Mesenteric fat pad (tissue), 1 donor: ENCODE data around the gene POU6F2. TPM values are rescaled to one million over a fixed set of nuclear protein-coding genes. Genes with fewer than 3 reads are reported as not detected.

Experiments
- DNase-seq: peaks from one replicate; pipeline ENCODE4 v3.0.0-alpha.2; 2020; ENCODE audit warnings: low spot score
- total RNA-seq: library from RNA; stranded (reverse); fragmentation: NEBNext Ultra II Directional; extraction: Animal tissue kit (Norgen Biotek cat#: 25700); gene quantifications from one replicate; pipeline ENCODE4 v1.2.1, GENCODE V29; 2021
- donor health status: DM: yes; HTN: yes; CAD: no.

POU6F2 gene
- total RNA-seq, 1 donor from 2014 or later = 0.39 TPM

DNA sequence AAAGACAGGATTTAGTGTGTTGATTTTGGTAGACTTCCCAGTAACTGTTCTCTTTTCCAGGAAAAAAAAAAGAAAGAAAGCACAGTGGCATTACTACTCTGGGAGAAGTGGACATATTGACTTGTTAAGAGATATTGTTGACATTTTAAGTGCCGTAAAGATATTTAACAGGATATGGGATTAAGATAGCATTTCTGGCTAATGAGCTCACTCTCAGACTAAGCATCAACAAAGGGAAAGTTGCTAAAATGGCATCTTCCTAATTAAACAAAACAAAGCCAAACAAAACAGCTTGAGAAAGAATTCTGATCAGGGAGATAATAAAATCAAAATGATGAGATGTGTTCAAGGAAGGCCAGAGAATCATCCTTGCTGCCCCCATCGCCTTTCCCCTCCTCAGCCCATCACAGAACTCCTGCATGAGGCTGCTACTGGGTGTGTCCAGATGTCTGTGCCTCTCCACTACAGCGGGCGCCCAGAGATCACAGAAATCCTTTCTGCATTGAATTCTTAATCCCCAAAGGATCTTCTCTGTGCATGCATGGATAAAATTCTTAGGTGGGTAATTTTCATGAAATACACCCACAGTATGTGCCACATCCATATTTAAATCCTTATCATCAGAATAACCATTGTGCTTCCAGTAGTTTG lies 270.5 kb downstream of the POU6F2 start:
- no peak for DNase-seq

DNA sequence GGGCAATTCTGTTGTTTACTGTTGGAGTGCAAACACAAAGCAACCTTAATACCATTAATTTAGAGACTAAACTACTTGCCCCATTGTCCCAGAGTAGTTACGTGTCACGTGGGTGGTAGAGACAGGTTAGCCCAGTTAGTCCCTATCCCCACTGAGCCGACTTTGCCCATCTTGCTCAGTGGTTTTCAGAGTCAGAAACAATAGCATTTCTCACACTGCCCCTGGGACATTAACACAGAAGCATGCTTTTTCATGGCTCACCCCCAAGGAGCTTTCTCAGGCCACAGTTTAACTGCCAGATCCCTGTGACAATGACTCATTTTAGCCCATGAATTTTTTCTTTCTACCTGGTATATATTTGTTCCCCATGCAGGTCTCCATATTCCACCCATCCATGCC lies 271.0 kb downstream of the POU6F2 start:
- DNase-seq = no peak

DNA sequence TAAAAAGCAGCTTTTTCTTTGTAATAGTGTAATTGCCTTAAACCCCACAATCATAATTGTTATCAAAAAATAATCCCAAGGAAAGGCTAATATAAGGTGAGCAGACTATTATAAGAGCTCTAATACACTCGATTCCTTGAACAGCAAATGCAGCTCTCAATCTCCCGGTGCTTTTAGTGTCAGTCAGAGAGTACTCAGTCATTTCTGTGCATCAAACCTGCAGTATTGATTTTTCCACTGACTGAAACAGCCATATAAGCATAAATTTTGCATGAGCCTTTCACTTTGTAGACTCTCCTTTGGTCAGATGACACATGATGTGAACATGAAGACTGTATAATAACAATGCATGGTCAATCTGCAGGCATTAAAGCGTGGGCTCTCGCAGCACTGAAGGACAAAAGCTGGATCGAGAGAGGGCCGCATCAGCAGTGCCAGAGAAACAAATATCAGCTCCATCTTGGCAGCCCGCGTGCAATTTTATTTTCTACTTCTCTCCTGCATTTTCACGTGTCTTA lies 272.0 kb downstream of the POU6F2 start:
- no peak for DNase-seq

DNA sequence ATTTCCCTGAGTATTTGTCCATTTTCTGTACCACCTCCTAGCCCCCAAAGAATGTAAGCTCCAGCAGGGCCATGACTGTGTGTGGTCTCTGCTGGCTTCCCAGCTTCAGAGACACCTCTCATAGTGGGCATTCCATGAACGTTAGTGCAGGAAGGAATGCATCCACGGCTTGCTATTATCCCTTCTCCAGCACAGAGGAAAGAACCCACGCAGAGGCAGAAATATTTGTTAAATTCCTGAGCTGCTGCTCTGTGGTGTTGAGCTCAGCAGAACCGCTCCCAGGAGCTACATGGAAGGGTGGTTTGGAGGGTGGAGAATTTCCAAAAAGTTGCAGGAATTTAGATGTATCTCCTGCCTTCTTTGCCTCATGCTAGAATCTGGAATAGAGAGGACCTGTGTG lies 275.2 kb downstream of the POU6F2 start:
- DNase-seq = no peak

DNA sequence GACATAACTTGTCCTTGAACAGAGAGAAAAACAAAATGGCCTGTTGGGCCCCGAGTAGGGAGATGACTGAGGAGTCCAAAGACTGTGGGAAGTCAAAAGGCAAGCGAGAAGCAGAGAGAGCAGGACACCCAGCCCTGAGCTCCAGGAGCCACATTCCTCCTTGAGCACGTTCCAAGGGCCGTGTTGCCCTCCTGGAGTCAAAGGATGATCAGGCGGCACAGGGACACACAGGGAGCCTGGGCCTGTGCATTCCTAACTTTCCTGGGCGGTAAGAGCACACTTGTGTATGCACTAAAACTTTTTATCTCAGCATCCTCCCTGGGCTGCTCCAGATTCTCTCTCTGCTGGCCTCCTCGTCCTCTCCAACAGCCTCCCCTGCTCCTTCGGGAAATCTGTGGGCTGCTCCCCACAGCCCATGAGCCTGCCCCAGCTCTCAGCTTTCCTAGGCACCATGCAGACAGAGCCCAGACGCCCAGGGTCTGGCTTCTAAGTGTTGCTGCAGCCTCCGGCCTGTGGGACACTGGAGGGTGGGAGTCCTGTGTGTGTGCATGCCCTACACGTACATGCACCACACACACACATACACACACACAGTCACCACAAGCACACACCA lies 281.8 kb downstream of the POU6F2 start:
- no peak for DNase-seq

DNA sequence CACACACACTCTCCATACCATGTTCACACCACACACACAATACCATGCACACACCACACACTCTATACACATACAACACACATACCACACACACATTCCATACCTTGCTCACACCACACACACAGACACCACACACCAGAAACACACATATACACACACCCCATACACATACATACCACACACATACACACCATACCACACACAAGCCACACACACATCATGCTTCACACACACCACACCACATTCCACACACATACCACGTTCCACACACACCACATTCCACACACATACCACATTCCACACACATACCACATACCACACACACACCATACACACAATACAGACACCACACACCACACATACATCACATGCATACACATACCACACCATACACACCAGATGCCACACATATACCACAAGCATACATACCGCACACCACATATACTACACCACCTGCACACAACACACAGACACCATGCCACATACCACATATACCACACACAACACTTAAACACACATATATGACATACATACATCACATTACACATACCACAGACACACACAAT lies 282.7 kb downstream of the POU6F2 start:
- no peak for DNase-seq

DNA sequence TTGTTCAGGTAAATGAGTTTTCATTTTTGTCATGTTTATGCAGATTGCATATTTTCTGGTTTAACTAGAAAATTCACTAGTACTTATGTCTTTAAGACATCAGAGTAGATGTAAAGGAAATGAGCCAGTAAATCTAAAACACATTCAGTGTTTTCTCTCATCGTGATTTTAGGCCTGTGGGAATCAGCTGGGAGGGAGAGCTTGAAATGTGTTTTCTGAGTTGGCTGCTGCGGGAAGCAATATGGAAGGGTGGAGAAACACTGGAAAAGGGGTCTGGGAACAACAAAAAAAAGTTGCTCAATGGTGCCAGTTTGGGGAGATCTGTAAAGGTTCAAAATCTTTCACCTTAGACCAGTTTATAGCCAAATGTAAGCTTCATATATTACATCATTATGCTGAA lies 284.1 kb downstream of the POU6F2 start:
- DNase-seq = no peak

DNA sequence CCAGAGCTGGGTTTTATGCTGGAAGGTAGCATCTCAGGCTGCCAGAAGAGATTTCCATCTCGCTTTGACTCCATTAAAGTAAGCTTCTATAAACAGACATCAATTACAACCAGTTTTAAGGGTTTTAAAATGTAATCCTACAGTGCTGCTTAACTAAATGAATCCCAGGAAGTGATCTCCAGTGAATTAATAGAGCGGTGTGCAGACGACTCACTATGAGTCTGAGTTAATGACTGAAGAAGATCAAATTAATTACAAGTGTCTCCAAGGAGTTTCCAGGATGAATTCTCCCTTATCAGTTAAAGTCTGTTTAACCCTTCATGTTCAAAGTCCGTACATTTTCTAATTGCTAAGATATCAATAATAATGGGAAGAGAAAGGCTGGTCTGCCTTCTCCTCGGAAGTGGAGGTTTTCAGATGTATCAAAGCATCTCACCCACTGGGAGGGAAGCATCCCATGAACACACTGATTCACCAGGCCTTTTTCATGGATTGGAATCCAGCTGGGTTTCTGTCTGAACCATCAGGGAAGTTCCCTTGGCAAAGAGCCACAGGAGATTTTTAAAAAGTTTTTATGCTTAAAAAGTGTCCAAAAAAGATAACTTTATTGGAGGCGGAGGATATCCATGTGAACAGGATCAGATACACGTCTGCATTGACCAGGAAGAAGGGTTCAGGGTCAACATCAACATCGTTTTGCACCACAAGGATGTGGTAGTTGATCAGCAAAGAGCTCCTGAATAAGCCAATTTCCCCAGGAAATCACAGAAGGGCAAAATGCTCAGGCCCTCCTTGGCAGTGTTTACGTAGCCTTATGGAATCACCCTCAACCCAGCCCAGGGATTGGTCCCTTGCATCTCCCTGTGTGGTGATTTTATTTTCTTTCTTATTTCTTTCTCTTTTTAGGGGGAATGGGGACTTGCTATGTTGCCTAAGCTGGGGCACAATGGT lies 288.2 kb downstream of the POU6F2 start:
- DNase-seq = no peak

DNA sequence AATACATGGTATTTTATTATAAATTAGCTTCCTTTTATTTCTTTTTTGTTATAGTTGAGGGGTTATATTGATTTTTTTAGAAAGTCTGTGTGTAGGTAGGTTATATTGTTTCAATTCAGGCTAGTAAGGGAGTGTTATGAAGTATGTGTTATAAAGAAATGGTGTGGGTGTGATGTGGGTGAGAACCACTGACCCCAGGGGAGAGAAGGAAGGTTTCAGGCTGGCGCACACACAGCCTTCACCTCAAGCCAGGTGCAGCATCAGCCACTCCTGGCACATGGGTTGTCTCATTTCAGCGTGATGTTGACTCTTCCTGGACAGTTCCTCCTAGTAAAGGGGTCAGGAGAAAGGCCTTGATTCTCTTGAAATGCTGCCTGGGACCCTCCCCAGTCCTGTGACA lies 291.3 kb downstream of the POU6F2 start:
- no peak for DNase-seq

DNA sequence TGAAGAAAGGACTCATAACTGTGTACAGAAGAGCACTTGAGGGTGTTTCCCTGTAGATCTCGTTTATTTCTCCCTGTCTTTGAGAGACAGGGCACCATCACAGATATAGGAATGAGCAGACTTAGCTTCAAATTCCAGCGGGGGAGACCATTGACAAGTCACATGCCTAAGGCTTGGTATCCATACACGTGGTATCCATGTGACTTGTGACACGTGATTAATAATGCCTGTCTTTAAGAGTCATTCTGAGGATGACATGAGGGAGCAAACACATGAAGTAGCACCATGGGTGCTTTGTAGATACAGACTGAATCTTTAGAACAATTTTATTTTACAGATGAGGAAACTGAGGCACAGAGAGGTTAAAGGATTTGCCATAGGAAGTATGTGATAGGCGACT lies 292.3 kb downstream of the POU6F2 start:
- no peak for DNase-seq

DNA sequence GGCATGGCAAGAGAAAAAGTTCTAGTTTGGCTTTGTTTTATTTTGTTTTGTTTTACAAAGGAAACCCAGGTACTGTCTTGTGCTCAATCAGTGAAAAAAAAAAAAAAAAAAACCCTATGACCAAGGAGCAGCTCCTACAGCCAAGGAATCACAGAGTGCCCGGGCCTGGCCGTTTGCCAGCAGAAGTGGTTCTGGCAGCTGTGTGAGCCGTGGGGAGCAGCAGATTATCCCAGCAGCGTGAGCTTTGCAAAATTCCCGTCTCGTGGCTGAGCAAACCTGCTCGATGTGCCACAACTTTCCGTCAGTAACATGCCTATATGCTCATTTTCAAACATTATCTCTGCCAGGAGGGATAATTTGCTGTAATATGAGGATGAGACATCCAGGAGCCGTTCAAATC lies 293.7 kb downstream of the POU6F2 start:
- no peak for DNase-seq

DNA sequence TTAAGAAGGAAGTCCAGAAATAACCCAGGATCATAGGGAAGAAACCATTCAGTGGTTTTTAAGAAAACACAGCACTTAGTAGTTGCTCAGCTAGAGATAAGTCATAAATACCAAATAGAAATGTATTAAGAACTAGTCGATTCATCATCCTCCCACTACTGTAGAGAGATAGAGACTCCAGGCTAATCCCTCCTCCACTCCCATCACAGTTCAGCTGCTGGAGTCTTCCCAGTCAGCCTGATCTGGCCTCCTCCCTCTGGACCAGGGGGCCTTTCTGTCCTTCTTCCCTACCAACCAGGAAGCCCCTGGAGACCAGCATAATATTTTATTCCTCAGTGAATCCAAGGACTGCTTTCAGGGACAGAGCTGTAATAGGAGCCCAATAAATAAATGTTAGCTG lies 294.4 kb downstream of the POU6F2 start:
- no peak for DNase-seq

DNA sequence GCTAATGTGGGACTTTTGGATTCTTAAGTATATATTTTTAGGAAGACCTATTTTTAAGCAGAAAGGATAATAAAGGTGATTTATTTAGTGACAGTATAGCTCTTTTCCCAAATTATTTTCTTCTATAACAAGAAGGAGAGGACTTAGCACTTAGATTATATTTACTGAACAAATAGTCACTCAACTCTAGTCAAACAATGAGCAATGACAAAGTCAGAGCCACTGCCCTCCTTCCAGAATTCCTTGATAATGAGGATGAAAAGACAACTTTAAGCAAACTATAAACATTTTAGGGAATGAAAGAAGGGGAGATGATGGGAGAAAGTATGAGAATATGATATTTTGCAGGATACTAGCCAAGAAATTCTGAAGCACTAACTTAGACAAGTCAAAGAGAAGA lies 295.0 kb downstream of the POU6F2 start:
- no peak for DNase-seq

DNA sequence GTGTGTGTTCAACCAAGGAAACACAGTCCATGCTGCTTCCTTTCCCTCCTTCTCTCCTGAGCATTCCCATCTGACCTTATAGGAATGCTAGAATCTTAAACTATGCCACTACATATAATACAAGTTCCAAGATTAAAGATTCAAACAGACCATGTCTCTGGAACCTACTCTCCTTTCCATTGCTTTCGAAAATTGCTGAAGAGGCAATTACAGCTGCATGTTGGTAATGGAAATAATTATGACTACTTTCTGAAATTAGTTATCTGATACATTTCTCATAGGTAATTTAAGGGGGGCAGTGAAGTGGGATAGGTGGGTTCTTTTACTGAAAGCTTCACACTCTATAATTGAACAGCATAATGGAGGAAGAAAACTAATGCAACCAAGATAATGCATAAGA lies 302.6 kb downstream of the POU6F2 start:
- no peak for DNase-seq

DNA sequence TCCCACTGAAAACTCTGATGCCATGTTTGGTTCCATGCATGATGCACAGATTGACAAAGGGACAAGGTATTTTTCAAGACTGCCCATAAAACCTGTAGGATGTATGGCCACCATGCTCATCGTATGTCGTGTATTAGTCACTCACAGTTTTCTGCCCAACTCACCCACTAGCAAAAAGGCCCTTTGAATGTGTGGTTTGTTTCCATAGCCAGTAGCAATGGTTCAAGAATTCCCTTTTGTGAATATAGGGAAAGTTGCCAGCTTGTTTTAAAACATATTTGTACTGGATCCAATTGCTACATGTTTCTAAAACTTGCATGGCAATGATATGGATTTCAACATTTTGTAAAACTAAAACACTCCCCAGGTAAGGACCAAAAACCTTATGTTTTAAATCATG lies 307.5 kb downstream of the POU6F2 start:
- DNase-seq = no peak

DNA sequence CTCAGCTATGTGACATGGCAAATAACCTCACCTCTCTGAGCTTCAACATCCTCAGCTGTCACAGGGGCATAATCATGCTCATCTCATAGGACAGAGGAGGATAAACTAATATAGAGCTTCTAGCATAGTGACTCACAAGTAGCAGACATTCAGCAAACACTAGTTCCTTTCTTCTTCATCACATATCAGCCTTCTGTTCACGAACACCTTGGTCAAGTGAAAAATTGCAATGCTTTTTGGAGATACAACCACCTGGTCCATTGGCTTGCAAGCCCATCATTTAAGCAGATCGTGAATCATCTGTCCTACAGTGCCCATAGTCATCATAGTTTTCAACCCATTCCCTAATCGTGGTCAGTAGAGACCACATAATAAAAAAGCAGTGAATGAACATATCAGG lies 310.6 kb downstream of the POU6F2 start:
- no peak for DNase-seq

DNA sequence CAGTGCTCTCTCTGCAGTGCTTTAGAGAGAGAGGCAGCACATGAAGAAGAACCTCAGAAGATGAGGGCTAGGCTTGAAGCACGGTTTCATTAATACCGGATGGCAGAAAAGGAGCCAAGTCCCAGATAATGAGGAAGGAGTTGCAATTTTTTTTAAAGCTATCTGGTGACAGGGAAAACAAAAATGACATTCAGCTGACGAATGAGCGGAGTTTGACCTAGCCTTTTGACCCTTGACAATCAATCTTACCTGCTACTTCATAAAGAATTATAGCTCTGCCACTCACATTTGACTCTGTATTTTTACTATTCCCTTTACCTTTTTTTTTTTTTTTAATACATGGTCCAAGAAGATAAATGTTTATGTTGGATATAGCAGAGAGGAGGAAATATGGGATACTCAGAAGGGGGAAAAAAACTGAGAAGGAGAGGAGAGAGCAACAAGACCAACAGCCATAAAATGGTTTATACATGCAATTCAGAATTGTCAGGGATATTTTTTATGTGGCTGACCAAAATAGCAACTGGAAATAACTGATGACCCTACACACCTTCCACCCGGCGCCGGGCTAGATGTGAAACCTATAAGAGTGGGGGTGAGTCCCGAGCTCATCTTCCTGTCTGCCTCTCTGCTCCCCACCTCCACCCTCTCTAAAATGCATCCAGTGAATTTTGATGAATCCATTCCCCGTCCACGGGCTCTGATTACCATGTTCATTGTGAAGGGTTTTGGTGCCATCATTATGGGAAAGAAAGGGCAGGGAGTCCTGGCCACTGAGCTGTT lies 314.1 kb downstream of the POU6F2 start:
- DNase-seq = no peak

DNA sequence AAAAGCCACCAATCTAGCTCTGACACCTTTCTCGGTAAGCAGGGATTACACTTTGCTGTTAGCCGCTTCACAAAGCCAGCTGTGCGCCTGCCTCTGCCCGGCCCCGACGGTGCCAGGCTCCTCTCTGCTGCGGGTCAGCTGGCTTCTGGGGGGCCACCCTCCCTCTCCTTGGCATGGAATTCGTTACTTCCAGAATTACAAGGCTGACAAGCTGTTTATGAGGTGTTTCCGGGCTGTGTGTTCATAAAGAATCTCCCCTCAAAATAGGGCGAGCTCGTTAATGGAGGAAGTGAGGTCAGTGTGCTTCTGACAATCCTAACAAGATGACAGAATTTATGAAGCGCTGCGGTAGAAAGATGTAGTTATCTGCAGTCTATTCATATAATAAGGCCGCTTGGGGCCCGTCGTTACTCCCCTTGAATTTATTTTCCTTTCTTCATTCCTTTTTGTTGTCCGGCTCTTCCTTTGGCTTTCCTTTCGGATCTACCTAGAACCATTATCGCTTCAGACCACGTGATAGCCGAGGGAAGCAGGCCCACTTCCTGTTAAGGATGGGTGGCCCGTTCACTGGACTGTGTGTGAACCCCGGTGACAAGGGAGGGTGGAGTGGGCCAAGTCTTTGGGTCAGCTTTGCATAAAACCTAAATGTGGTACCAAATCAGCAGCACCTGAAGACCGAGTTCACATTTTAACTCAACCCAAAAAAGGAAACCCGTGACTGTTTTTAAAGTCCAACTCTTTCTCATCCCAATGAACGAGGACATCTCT lies 315.5 kb downstream of the POU6F2 start:
- DNase-seq = no peak

DNA sequence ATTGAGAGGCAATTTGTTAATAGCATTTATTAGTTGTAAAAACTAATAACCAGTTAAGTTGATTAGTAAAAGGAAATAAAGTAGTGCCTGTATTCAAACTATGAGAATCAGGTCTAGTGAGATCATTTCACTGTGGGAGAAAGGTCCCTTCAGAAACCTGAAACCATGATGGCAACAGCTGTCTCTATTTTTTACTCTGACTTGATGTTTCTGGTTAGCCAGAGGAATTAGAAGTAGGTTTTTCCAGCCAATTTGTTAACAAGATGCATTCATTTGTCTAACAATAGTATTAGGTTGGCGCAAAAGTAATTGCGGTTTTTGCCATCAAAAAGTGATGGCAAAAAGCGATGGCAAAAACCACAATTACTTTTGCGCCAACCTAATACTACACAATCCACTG lies 316.3 kb downstream of the POU6F2 start:
- no peak for DNase-seq

DNA sequence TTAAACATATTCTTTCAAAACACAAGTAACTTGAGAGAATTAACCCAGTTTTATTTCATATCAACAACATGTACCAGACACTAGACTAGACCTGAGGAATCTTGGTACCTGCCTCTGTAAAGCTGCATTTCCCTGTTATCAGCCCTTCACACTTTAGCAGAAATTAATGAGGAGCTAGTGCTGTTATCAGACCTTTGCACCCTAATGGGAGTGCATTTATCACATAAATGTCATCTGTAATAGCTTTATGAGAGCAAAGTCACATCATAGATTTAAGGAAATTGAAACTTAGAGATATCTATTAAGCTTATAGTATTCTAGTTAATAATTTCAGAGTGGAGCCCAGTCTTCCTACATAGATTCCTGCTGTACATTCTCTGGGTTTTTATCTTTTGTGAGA lies 318.1 kb downstream of the POU6F2 start:
- DNase-seq = no peak
